LHCN-M2 (cell line): Measurements from ENCODE around the gene POLD2. TPM values are rescaled to one million over a fixed set of nuclear protein-coding genes. Genes with fewer than 3 reads are reported as not detected.
"Not testable (repeated sequence)": the region's sequence is repeated elsewhere in the genome, so short reads cannot be mapped to it uniquely, and the experiment has no call there.

Experiments used
- DNase-seq: peaks from one replicate; pipeline ENCODE4 v3.0.0-alpha.2; 2012; ENCODE audit warnings: low read depth
- total RNA-seq: library from RNA; depleted of rRNA; stranded (reverse); fragments of >200 nt; gene quantifications from 2 replicates; pipeline ENCODE4 v1.2.3, GENCODE V29; 2014

POLD2 gene
- total RNA-seq, 1 experiment from 2014 or later, result 193 TPM

GRCh38 chr7:44139311-44140010, 16.1 kb upstream of the POLD2 start:
- DNase-seq, result no peak

GRCh38 chr7:44138698-44139097, 15.3 kb upstream of the POLD2 start:
- no peak for DNase-seq

- no peak for DNase-seq
Measured at GRCh38 chr7:44136731-44137130, 13.4 kb upstream of the POLD2 start.

GRCh38 chr7:44134943-44135628, 11.7 kb upstream of the POLD2 start:
- DNase-seq, result no peak

DNA sequence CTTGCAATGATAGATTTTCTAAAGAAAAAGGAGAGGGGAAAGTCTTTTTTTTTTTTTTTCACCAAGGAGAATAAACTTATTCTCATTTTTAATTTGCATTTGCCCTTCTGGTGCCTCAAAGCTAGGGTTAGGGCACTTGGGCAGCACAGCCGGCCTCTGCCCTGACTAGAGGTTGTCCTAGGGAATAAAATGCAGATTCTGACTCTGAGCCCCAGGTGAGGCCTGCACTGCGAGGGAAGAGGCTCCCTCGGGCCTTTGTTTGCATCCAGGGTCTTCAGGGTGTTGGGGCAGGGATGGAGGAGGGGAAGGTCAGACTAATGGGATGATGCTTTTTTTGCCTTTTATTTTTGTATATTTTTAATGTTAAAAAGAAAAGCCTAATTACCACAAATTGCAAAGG, 9.9 kb upstream of the POLD2 start:
- no peak for DNase-seq

DNA sequence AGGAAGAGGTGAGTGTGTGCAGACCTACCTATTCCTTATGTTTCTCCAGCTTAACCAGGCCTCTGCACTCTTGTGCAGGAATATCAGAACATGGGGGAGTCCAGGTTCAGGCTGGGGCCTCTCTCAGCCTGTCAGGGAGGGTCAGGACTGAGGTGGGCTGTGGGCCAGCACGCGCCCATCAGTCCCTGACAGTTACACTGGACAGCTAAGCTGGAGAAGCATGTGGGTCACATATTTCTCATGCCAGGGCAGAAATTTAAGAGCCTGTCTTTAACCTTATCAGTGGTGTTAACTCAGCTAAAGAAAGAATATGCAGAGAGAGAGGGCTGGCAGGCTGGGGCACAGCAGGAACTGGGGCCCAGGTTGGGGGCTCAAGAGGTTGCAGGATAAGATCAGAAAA, 8.7 kb upstream of the POLD2 start:
- peak; percentile 28 for DNase-seq

DNA sequence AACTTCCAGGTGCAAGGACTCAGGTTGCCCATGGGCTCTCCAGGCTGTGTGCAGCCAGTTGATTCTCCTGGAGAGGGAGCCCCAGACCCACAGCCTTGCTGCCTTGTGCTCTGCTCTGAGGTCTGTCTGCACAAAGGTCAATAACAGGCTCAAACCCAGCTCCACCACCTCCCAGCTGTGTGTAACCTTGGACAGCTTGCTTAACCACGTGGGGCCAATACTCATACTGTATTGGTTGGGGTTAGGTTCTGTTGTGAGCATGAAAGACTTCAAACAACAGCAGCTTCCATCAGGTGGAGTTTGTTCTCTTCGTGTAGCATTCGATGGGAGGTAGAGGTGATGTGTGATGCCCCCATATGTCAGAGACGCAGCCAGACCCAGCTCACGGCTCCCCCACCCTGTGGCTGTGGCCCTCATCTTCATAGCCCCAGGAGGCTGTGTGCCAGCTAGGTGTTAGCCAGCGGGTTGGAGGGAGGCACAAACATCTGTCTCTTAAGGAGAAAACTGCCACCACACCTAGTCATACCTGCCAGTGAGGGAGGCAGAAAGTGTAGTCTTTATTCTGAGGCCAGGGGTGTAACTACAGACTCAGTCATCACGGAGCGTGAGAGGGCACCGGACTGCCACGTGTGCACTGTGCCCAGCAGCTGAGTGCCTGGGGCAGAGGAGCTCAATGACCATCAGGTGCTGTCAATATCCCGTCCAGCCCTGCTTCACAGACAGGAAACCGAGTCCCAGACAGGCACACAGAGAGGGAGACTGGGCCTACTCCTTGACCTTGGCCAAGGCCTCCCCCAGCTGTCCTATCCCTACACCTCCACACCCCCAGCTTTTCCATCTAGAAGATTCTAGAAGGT, 8.1 kb upstream of the POLD2 start:
- DNase-seq, result peak; percentile 72

DNA sequence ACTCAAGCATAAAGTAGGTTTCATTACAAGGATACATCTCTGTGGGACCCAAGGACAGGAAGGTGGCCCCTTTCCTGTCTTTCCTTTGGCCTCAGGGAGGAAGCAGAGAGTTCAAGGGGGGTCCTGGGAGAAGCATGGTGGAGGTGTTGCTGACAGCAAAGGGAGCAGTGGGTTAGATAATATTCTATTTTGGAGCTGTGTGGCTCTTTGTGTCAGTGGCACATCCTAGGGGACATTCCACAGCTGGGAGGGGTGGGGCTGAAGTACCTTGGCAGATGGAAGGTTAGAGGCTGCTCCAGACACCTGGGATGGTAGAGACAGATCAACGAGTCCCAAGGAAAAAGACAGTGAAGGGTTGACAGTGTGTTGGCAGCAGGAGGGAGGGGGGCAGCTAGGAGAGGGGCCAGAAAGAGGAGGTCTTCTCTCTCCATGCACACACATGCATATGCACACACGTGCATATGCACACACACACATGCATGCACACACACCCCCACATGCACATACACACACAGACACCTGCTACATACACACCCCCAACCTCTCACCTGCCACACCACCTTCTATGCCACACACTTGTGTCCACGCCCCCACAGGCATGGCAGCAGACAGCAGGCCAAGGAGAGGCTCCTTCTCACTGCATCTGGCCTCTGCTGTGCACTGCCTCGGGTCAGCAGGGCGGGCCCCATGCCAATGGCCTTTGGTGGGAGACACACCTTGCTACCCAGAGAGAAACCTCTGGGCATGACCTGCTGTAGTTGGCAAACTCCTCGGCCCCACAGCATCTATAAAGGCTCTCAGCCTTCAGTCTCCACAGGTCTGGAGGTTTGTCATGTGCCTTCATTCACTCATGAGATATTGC, 5.6 kb upstream of the POLD2 start:
- no peak for DNase-seq

GRCh38 chr7:44127161-44127560, 3.8 kb upstream of the POLD2 start:
- no peak for DNase-seq

- DNase-seq, result not testable (repeated sequence)
Measured at GRCh38 chr7:44126574-44126973, 3.2 kb upstream of the POLD2 start.

- DNase-seq, result no peak
Measured at GRCh38 chr7:44124822-44125202, 1.5 kb upstream of the POLD2 start.

- DNase-seq, result no peak
Measured at GRCh38 chr7:44122529-44122928, 819 bp downstream of the POLD2 start.

- peak; percentile 68 for DNase-seq
Measured at GRCh38 chr7:44121761-44122420, 1.5 kb downstream of the POLD2 start.

GRCh38 chr7:44120395-44120794, 3.0 kb downstream of the POLD2 start:
- no peak for DNase-seq

GRCh38 chr7:44119829-44120380, 3.4 kb downstream of the POLD2 start:
- DNase-seq, result no peak

DNA sequence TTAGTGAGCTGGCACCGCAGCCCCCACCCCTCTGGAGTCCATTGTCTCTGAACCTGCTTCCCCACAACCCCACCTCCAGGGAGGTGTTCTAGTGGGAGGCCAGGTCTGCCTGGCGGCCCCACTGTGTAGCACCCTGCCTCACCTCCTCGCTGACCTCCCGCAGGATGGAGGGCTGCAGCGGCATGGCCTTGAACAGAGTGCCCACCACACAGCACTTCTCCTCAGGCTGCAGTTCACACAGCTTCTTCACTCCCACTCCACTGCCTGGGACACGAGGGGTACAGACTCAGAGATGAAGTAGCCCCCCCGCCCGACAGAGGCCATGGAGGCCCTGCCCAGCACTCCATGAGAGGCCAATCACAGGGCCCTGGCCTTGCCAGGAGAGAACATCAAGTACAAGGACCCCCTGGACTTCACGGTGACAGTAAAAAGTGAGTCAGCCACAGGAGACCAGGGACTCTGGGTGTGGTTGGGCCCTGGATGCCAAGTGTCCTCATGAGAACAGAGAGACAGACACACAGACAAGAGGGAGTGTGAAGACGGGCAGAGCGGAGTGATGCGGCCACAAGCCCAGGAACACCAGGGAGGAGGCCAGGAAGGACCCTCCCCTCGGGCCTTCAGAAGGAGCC, 5.4 kb downstream of the POLD2 start:
- no peak for DNase-seq

- no peak for DNase-seq
Measured at GRCh38 chr7:44116789-44117666, 6.3 kb downstream of the POLD2 start.

DNA sequence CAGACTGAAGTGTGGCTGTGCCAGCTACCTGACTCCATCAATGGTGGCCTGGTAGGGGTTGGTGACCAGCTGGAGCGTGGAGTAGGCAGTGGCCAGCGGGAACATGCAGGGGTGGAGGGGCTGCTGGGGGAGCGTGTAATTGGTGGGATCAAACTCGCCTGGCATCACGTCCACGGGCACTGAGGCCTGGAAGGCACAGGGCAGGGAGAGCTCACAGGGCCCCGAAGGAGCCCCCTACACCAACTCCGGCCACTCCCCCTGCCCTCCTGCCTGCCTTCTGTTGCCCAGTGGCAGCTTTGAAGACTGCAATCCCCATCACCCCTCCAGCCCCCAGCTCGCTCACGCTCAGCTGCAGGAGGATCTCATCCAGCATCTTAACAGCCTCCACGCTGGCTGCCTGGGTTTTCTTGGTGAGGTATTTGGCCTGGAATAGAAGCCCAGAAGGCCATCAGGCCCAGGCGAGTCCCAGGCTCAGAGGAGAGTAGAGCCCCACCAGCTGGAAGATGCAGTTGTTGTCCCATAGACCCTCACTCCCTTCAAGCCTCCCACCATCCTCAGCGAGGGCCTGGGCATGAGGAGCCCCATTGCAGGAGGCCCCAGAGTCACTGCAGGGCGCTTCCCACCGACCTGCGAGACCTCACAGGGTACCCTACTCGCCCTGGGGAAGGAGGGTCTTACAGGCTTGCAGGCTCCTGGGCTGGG, 7.1 kb downstream of the POLD2 start:
- no peak for DNase-seq
